Kidney (tissue), 2 donors: ENCODE data around the gene ZNF286A. TPM values are rescaled to one million over a fixed set of nuclear protein-coding genes. Genes with fewer than 3 reads are reported as not detected.

Experiments
- polyA plus RNA-seq: library from polyadenylated mRNA; stranded (reverse); fragments of 350-450 nt; fragmentation: Illumina TruSeq; extraction: RNeasy Lipid Tissue Mini Kit (QIAGEN cat#74804); gene quantifications from one replicate; pipeline ENCODE4 v1.2.3, GENCODE V29; 2014; ENCODE audit warnings: low read depth, low replicate concordance; ENCODE audit not compliant: insufficient read depth
- total RNA-seq: library from RNA; stranded (reverse); fragmentation: NEBNext Ultra II Directional; extraction: Animal tissue kit (Norgen Biotek cat#: 25700); gene quantifications from one replicate; pipeline ENCODE4 v1.2.1, GENCODE V29; 2021
- donor health status: DM: yes; HTN: yes; CAD: no.

The ZNF286A gene
- total and polyA plus RNA-seq, 2 donors from 2014 or later = 11.0 to 17.4 TPM

Other genes with a start within 250 kb of the ZNF286A start
- 8.0 TPM for gene CDRT4, start 232.1 kb upstream of the ZNF286A start, total RNA-seq
- 4.6 TPM for gene CDRT4, start 232.1 kb upstream of the ZNF286A start, polyA plus RNA-seq
- 19.0 TPM for gene TVP23C, start 136.3 kb upstream of the ZNF286A start, total RNA-seq
- gene TVP23C, start 136.3 kb upstream of the ZNF286A start, polyA plus RNA-seq = 2.6 TPM
- gene FBXW10B, start 80.0 kb upstream of the ZNF286A start, total RNA-seq = 0.19 TPM
- 0.54 TPM for gene FBXW10B, start 80.0 kb upstream of the ZNF286A start, polyA plus RNA-seq
- gene TRIM16, start 15.4 kb upstream of the ZNF286A start, total RNA-seq = 16.2 TPM
- 14.8 TPM for gene TRIM16, start 15.4 kb upstream of the ZNF286A start, polyA plus RNA-seq
- gene TBC1D26, start 32.5 kb downstream of the ZNF286A start, total RNA-seq = not detected
- gene TBC1D26, start 32.5 kb downstream of the ZNF286A start, polyA plus RNA-seq = not detected
- gene ADORA2B, start 245.4 kb downstream of the ZNF286A start, total RNA-seq = 0.60 TPM
- gene ADORA2B, start 245.4 kb downstream of the ZNF286A start, polyA plus RNA-seq = not detected